ENCODE results near the gene MIDN. TPM values are rescaled to one million over a fixed set of nuclear protein-coding genes. Genes with fewer than 3 reads are reported as not detected.

Gene MIDN
- total and polyA plus RNA-seq, 4 donors = 39.7 to 185 (median 58.7) TPM

DNA sequence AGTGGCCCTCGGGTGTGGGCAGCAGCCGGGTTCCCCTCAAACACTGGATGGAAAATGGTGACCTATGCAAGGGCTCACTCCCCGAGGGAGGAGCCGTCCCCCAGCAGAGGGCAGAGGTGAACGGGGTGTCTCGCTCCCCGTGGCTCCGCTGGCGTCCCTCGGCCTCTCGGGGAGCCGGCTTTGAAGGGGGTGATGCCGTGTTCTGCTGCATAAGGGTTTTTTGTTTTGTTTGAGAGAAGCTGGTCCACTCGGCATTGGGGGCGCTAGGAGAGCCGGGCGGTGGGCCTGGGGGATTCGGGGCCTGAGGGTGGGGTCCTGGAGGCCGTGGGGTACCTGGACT is 41.3 kb downstream of the MIDN start:
- H3K9ac ChIP-seq (ENCODE audit: insufficient read depth in 1 of 2, low read length in 2 of 2) = no peak overlapping the region
- H3K27ac ChIP-seq (ENCODE audit: low read depth in 1 of 2, low read length in 1 of 2) = no peak overlapping the region
- peaks cover 2 to 22% (median 6%) of the 10 kb centered on the region in 3 donors for H3K27me3 ChIP-seq (ENCODE audit: control insufficient read depth in 3 of 3, insufficient read depth in 3 of 3, low read length in 2 of 3)
- DNase-seq = no peak
- H3K4me3 ChIP-seq = no peak overlapping the region
- WGBS, 2 donors = 74 to 86% methylated on average over 19 of the region's 19 CpGs
- no peak for ATAC-seq (ENCODE audit: insufficient read depth, low FRiP score)
- no peaks in the 10 kb centered on the region for H3K36me3 ChIP-seq (ENCODE audit: control insufficient read depth in 4 of 4, insufficient read depth in 4 of 4, low read length in 4 of 4)
- H3K9me3 ChIP-seq (ENCODE audit: control insufficient read depth in 4 of 4, insufficient read depth in 3 of 4, low read length in 3 of 4) = peaks cover 0 to 1% (median 0%) of the 10 kb centered on the region in 4 donors
- peaks cover 0 to 12% (median 0%) of the 10 kb centered on the region in 5 donors for H3K4me1 ChIP-seq (ENCODE audit: control insufficient read depth in 5 of 5, insufficient read depth in 5 of 5, low read length in 5 of 5)
- no peak for TF ChIP-seq CTCF (IDR thresholded peaks at IDR 0.05; ENCODE audit: control extremely low read depth, extremely low read depth)

GRCh38 chr19:1290196-1290702 is 41.9 kb downstream of the MIDN start:
- no peak overlapping the region for H3K27ac ChIP-seq (ENCODE audit: low read depth in 1 of 2, low read length in 1 of 2)
- H3K9me3 ChIP-seq (ENCODE audit: control insufficient read depth in 4 of 4, insufficient read depth in 3 of 4, low read length in 3 of 4) = peaks cover 0 to 1% (median 0%) of the 10 kb centered on the region in 4 donors
- DNase-seq (no peak), ATAC-seq (ENCODE audit: insufficient read depth, low FRiP score) (no peak)
- no peak overlapping the region for H3K9ac ChIP-seq (ENCODE audit: insufficient read depth in 1 of 2, low read length in 2 of 2)
- WGBS, 2 donors = 85 to 93% methylated on average over 21 to 24 of the region's 24 CpGs
- H3K4me1 ChIP-seq (ENCODE audit: control insufficient read depth in 5 of 5, insufficient read depth in 5 of 5, low read length in 5 of 5) = peaks cover 0 to 12% (median 0%) of the 10 kb centered on the region in 5 donors
- H3K4me3 ChIP-seq = no peak overlapping the region
- no peaks in the 10 kb centered on the region for H3K36me3 ChIP-seq (ENCODE audit: control insufficient read depth in 4 of 4, insufficient read depth in 4 of 4, low read length in 4 of 4)
- no peak for TF ChIP-seq CTCF (IDR thresholded peaks at IDR 0.05; ENCODE audit: control extremely low read depth, extremely low read depth)
- H3K27me3 ChIP-seq (ENCODE audit: control insufficient read depth in 3 of 3, insufficient read depth in 3 of 3, low read length in 2 of 3) = peaks cover 0 to 16% (median 6%) of the 10 kb centered on the region in 3 donors

GRCh38 chr19:1290703-1291651 is 42.6 kb downstream of the MIDN start:
- no peak for DNase-seq

More at GRCh38 chr19:1290703-1291651, 42.6 kb downstream of the MIDN start:
- no peaks in the 10 kb centered on the region for H3K36me3 ChIP-seq (ENCODE audit: control insufficient read depth in 4 of 4, insufficient read depth in 4 of 4, low read length in 4 of 4)
- H3K27ac ChIP-seq (ENCODE audit: low read depth in 1 of 2, low read length in 1 of 2) = no peak overlapping the region
- H3K4me1 ChIP-seq (ENCODE audit: control insufficient read depth in 5 of 5, insufficient read depth in 5 of 5, low read length in 5 of 5) = peaks cover 0 to 12% (median 0%) of the 10 kb centered on the region in 5 donors
- no peak for ATAC-seq (ENCODE audit: insufficient read depth, low FRiP score)
- no peak overlapping the region for H3K4me3 ChIP-seq
- H3K27me3 ChIP-seq (ENCODE audit: control insufficient read depth in 3 of 3, insufficient read depth in 3 of 3, low read length in 2 of 3) = peaks cover 0 to 16% (median 6%) of the 10 kb centered on the region in 3 donors
- H3K9ac ChIP-seq (ENCODE audit: insufficient read depth in 1 of 2, low read length in 2 of 2) = no peak overlapping the region
- WGBS, 2 donors = 71 to 81% methylated on average over 40 of the region's 40 CpGs
- no peak for TF ChIP-seq CTCF (IDR thresholded peaks at IDR 0.05; ENCODE audit: control extremely low read depth, extremely low read depth)
- peaks cover 0 to 1% (median 0%) of the 10 kb centered on the region in 4 donors for H3K9me3 ChIP-seq (ENCODE audit: control insufficient read depth in 4 of 4, insufficient read depth in 3 of 4, low read length in 3 of 4)
